Body of pancreas (tissue), 4 donors: ENCODE data around the gene SPAG9.

Source experiments
- POLR2A ChIP-seq, 3 donors: fragments of 450-650 bp; IDR thresholded peaks; one replicate each; pipeline ENCODE4 v1.6.1; 2016; ENCODE audit warnings: antibody characterized with exemption in 3 of 3, mild to moderate bottlenecking in 2 of 3
- TF ChIP-seq, protein P1 (sequence below), 7 experiments: fragments of 450-650 bp in 4 of 7; fragments of 200-600 bp in 3 of 7; sonication (generic) in 3 of 7; IDR thresholded peaks; one replicate each; pipeline ENCODE4 v1.5.1; 2016 to 2019; ENCODE audit warnings: antibody characterized with exemption in 7 of 7

- TF ChIP-seq, protein P1, sequence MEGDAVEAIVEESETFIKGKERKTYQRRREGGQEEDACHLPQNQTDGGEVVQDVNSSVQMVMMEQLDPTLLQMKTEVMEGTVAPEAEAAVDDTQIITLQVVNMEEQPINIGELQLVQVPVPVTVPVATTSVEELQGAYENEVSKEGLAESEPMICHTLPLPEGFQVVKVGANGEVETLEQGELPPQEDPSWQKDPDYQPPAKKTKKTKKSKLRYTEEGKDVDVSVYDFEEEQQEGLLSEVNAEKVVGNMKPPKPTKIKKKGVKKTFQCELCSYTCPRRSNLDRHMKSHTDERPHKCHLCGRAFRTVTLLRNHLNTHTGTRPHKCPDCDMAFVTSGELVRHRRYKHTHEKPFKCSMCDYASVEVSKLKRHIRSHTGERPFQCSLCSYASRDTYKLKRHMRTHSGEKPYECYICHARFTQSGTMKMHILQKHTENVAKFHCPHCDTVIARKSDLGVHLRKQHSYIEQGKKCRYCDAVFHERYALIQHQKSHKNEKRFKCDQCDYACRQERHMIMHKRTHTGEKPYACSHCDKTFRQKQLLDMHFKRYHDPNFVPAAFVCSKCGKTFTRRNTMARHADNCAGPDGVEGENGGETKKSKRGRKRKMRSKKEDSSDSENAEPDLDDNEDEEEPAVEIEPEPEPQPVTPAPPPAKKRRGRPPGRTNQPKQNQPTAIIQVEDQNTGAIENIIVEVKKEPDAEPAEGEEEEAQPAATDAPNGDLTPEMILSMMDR (IDR thresholded peaks at IDR 0.05), result peak in 2 of 7 experiments; percentile 2 to 12
- TF ChIP-seq POLR2A (IDR thresholded peaks at IDR 0.05), result peak in 2 of 3 donors; percentile 75 to 84
Observed at GRCh38 chr17:50935221-50935995, 185.3 kb downstream of the SPAG9 start.
